Karpas-422 (cell line): ENCODE measurements around the gene GP1BB. TPM values are rescaled to one million over a fixed set of nuclear protein-coding genes. Genes with fewer than 3 reads are reported as not detected.
"Not testable (repeated sequence)": the region's sequence is repeated elsewhere in the genome, so short reads cannot be mapped to it uniquely, and the experiment has no call there.

ENCODE experiments used
- DNase-seq: peaks from one replicate; pipeline ENCODE4 v3.0.0-alpha.2; 2015
- H2AFZ ChIP-seq: fragments of 200-600 bp; sonication (generic); 2 replicates; pipeline ENCODE4 v1.6.1; 2014; ENCODE audit warnings: antibody characterized with exemption, low read length, mixed read lengths
- H3K27ac ChIP-seq: fragments of 200-600 bp; sonication (generic); 2 replicates; pipeline ENCODE4 v1.5.1; 2014; ENCODE audit warnings: mild to moderate bottlenecking, low read length, moderate library complexity
- H3K27me3 ChIP-seq: fragments of 200-600 bp; sonication (generic); 2 replicates; pipeline ENCODE4 v1.6.1; 2014; ENCODE audit warnings: low read length, mixed read lengths
- H3K36me3 ChIP-seq: fragments of 200-600 bp; sonication (generic); 2 replicates; pipeline ENCODE4 v1.6.1; 2014; ENCODE audit warnings: low read length, mixed read lengths; ENCODE audit not compliant: insufficient read depth
- H3K4me1 ChIP-seq: fragments of 200-600 bp; sonication (generic); 2 replicates; pipeline ENCODE4 v1.6.1; 2014; ENCODE audit warnings: mild to moderate bottlenecking, low read length, mixed read lengths
- H3K4me2 ChIP-seq: fragments of 200-600 bp; sonication (generic); 2 replicates; pipeline ENCODE4 v1.6.1; 2014; ENCODE audit warnings: low read length, low read depth, mild to moderate bottlenecking; ENCODE audit not compliant: poor library complexity, severe bottlenecking
- H3K4me3 ChIP-seq: fragments of 200-600 bp; sonication (generic); 2 replicates; pipeline ENCODE4 v1.5.1; 2014; ENCODE audit warnings: mild to moderate bottlenecking, antibody characterized with exemption, low read length, mixed read lengths
- H3K79me2 ChIP-seq: fragments of 200-600 bp; sonication (generic); 2 replicates; pipeline ENCODE4 v1.6.1; 2014; ENCODE audit warnings: mild to moderate bottlenecking, low read length, mixed read lengths
- H3K9ac ChIP-seq: fragments of 200-600 bp; sonication (generic); 2 replicates; pipeline ENCODE4 v1.6.0; 2014; ENCODE audit warnings: low read length
- H3K9me2 ChIP-seq: fragments of 200-600 bp; sonication (generic), shearing (Covaris generic); replicated peaks from 2 replicates; pipeline ENCODE4 v1.6.0; 2014; ENCODE audit warnings: mild to moderate bottlenecking, low read length, moderate library complexity; ENCODE audit not compliant: insufficient read depth
- H3K9me3 ChIP-seq: fragments of 300-700, 200-600 bp; sonication (generic); 2 replicates; pipeline ENCODE4 v1.6.1; 2014; ENCODE audit warnings: low read length, mixed read lengths
- H4K20me1 ChIP-seq: fragments of 200-600 bp; sonication (generic); 2 replicates; pipeline ENCODE4 v1.6.1; 2014; ENCODE audit warnings: mild to moderate bottlenecking, antibody characterized with exemption, low read length, low read depth; ENCODE audit not compliant: insufficient read depth
- total RNA-seq: library from RNA; depleted of rRNA; stranded (reverse); fragments of >200 nt; shearing (Covaris generic); gene quantifications from 2 replicates; pipeline ENCODE4 v1.2.3, GENCODE V29; 2014; ENCODE audit warnings: low replicate concordance

Gene GP1BB
- total RNA-seq, 1 experiment from 2014 or later: not detected

- DNase-seq: no peak
- H4K20me1 ChIP-seq: no peaks in the 10 kb centered on the region
- H3K9me2 ChIP-seq: no peaks in the 10 kb centered on the region
- no peaks in the 10 kb centered on the region for H3K9me3 ChIP-seq
- no peaks in the 10 kb centered on the region for H3K79me2 ChIP-seq
- no peak overlapping the region for H3K4me2 ChIP-seq
- no peaks in the 10 kb centered on the region for H3K4me1 ChIP-seq
- no peaks in the 10 kb centered on the region for H3K36me3 ChIP-seq
- no peaks in the 10 kb centered on the region for H3K27me3 ChIP-seq
- no peak overlapping the region for H3K9ac ChIP-seq
- no peak overlapping the region for H2AFZ ChIP-seq
- H3K27ac ChIP-seq: no peak overlapping the region
- H3K4me3 ChIP-seq: no peak overlapping the region
Measured at GRCh38 chr22:19691007-19691720, 32.2 kb upstream of the GP1BB start.

- Histone ChIP-seq H2AFZ (no peak overlapping the region), H3K27ac (no peak overlapping the region), H3K4me2 (no peak overlapping the region), H3K27me3 (no peaks in the 10 kb centered on the region), H4K20me1 (no peaks in the 10 kb centered on the region), H3K9me2 (no peaks in the 10 kb centered on the region), H3K4me3 (no peak overlapping the region), H3K79me2 (no peaks in the 10 kb centered on the region), H3K4me1 (no peaks in the 10 kb centered on the region), H3K36me3 (no peaks in the 10 kb centered on the region), H3K9ac (no peak overlapping the region), H3K9me3 (no peaks in the 10 kb centered on the region)
- DNase-seq: no peak
Measured at GRCh38 chr22:19691721-19692341, 31.5 kb upstream of the GP1BB start.

- H3K36me3 ChIP-seq: no peaks in the 10 kb centered on the region
- no peak overlapping the region for H2AFZ ChIP-seq
- H3K4me3 ChIP-seq: no peak overlapping the region
- H3K9ac ChIP-seq: no peak overlapping the region
- H3K9me2 ChIP-seq: no peaks in the 10 kb centered on the region
- H3K27me3 ChIP-seq: no peaks in the 10 kb centered on the region
- no peaks in the 10 kb centered on the region for H3K9me3 ChIP-seq
- no peak overlapping the region for H3K4me2 ChIP-seq
- no peaks in the 10 kb centered on the region for H3K4me1 ChIP-seq
- no peak for DNase-seq
- no peaks in the 10 kb centered on the region for H3K79me2 ChIP-seq
- no peaks in the 10 kb centered on the region for H4K20me1 ChIP-seq
- no peak overlapping the region for H3K27ac ChIP-seq
Measured at GRCh38 chr22:19693581-19693980, 29.8 kb upstream of the GP1BB start.

- Histone ChIP-seq H3K36me3 (no peaks in the 10 kb centered on the region), H3K79me2 (no peaks in the 10 kb centered on the region), H2AFZ (no peak overlapping the region), H3K27me3 (no peaks in the 10 kb centered on the region), H3K4me3 (no peak overlapping the region), H3K9ac (no peak overlapping the region), H3K27ac (no peak overlapping the region), H4K20me1 (no peaks in the 10 kb centered on the region), H3K9me2 (no peaks in the 10 kb centered on the region), H3K4me1 (no peaks in the 10 kb centered on the region), H3K4me2 (no peak overlapping the region), H3K9me3 (no peaks in the 10 kb centered on the region)
- DNase-seq: no peak
Measured at GRCh38 chr22:19693981-19694670, 29.2 kb upstream of the GP1BB start.

- H4K20me1 ChIP-seq: no peaks in the 10 kb centered on the region
- H3K9ac ChIP-seq: no peak overlapping the region
- H3K27me3 ChIP-seq: no peaks in the 10 kb centered on the region
- no peak overlapping the region for H3K4me2 ChIP-seq
- no peak overlapping the region for H3K27ac ChIP-seq
- H3K9me3 ChIP-seq: no peaks in the 10 kb centered on the region
- no peaks in the 10 kb centered on the region for H3K9me2 ChIP-seq
- H3K4me1 ChIP-seq: no peaks in the 10 kb centered on the region
- no peak overlapping the region for H3K4me3 ChIP-seq
- H3K79me2 ChIP-seq: no peaks in the 10 kb centered on the region
- no peaks in the 10 kb centered on the region for H3K36me3 ChIP-seq
- no peak for DNase-seq
- H2AFZ ChIP-seq: no peak overlapping the region
Measured at GRCh38 chr22:19694696-19695095, 28.6 kb upstream of the GP1BB start.

- no peaks in the 10 kb centered on the region for H3K9me2 ChIP-seq
- H3K9me3 ChIP-seq: no peaks in the 10 kb centered on the region
- no peak overlapping the region for H3K9ac ChIP-seq
- H3K4me1 ChIP-seq: no peaks in the 10 kb centered on the region
- H4K20me1 ChIP-seq: no peaks in the 10 kb centered on the region
- no peak overlapping the region for H3K27ac ChIP-seq
- H3K4me3 ChIP-seq: no peak overlapping the region
- no peak for DNase-seq
- H3K27me3 ChIP-seq: no peaks in the 10 kb centered on the region
- H3K79me2 ChIP-seq: no peaks in the 10 kb centered on the region
- no peak overlapping the region for H3K4me2 ChIP-seq
- H3K36me3 ChIP-seq: no peaks in the 10 kb centered on the region
- H2AFZ ChIP-seq: no peak overlapping the region
Measured at GRCh38 chr22:19696504-19697276, 26.6 kb upstream of the GP1BB start.

- H3K4me2 ChIP-seq, H4K20me1 ChIP-seq, H3K27me3 ChIP-seq, H3K4me1 ChIP-seq, H3K9me3 ChIP-seq, H2AFZ ChIP-seq, H3K27ac ChIP-seq, H3K36me3 ChIP-seq, H3K9ac ChIP-seq, H3K9me2 ChIP-seq, H3K4me3 ChIP-seq, H3K79me2 ChIP-seq, DNase-seq: not testable (repeated sequence)
Measured at GRCh38 chr22:19697871-19698270, 25.5 kb upstream of the GP1BB start.
